NCI-H226 (cell line): ENCODE measurements around the gene LALBA.
"Not testable (repeated sequence)": the region's sequence is repeated elsewhere in the genome, so short reads cannot be mapped to it uniquely, and the experiment has no call there.

Experiments
- DNase-seq: peaks from one replicate; pipeline ENCODE4 v3.0.0-alpha.2; 2015

The LALBA gene

GRCh38 chr12:48527891-48528670 is 41.8 kb downstream of the LALBA start:
- no peak for DNase-seq

- no peak for DNase-seq
These were observed 44.5 kb downstream of the LALBA start, which contains the start of gene OR8S1 for GRCh38 chr12:48525332-48525731. OR8S1 (plus strand) TSS chr12:48525632; CDS start chr12:48525632, 0 bp downstream.

- not testable (repeated sequence) for DNase-seq
These were observed 49.5 kb downstream of the LALBA start for GRCh38 chr12:48520381-48520780.
